HEK293T (cell line): Measurements from ENCODE around the gene TGFBR2.

Experiments used
- CTCF ChIA-PET: fragments of 350-600 bp; formaldehyde crosslinking; extraction: SDS; loops from one replicate; lab custom pipeline; 2021; ENCODE audit warnings: antibody characterized with exemption, inconsistent platforms; lab: Yijun Ruan, JAX
- POLR2A ChIA-PET: fragments of 350-600 bp; formaldehyde crosslinking; extraction: SDS; loops from one replicate; lab custom pipeline; 2020; ENCODE audit warnings: antibody characterized with exemption, inconsistent platforms; lab: Yijun Ruan, JAX
- DNase-seq: peaks from one replicate; pipeline ENCODE4 v3.0.0; 2012; ENCODE audit warnings: mixed read lengths; ENCODE audit errors: extremely low spot score
- ARNT ChIP-seq: fragments of 450-650 bp; IDR thresholded peaks from 2 replicates; pipeline ENCODE4 v1.6.1; 2017; ENCODE audit warnings: mild to moderate bottlenecking
- BHLHE40 ChIP-seq: fragments of 450-650 bp; IDR thresholded peaks from 2 replicates; pipeline ENCODE4 v1.6.1; 2016; ENCODE audit warnings: mild to moderate bottlenecking, moderate library complexity, borderline replicate concordance
- CTBP1 ChIP-seq: fragments of 450-650 bp; IDR thresholded peaks from 2 replicates; pipeline ENCODE4 v1.6.1; 2016; ENCODE audit warnings: borderline replicate concordance
- ELF4 ChIP-seq: fragments of 450-650 bp; IDR thresholded peaks from 2 replicates; pipeline ENCODE4 v1.6.1; 2017; ENCODE audit warnings: antibody characterized with exemption
- FOXA1 ChIP-seq: fragments of 450-650 bp; IDR thresholded peaks from 2 replicates; pipeline ENCODE4 v1.6.1; 2016; ENCODE audit warnings: mild to moderate bottlenecking
- FOXK2 ChIP-seq: fragments of 450-650 bp; IDR thresholded peaks from 2 replicates; pipeline ENCODE4 v1.6.1; 2016; ENCODE audit warnings: mild to moderate bottlenecking
- FOXM1 ChIP-seq: fragments of 450-650 bp; IDR thresholded peaks from 2 replicates; pipeline ENCODE4 v1.6.1; 2017; ENCODE audit warnings: mild to moderate bottlenecking, borderline replicate concordance
- HDGF ChIP-seq: fragments of 450-650 bp; IDR thresholded peaks from 2 replicates; pipeline ENCODE4 v1.6.1; 2017; ENCODE audit warnings: antibody characterized with exemption, borderline replicate concordance
- L3MBTL2 ChIP-seq: fragments of 450-650 bp; conservative IDR thresholded peaks from 2 replicates; pipeline ENCODE4 v1.6.1; 2016; ENCODE audit warnings: mild to moderate bottlenecking
- LEF1 ChIP-seq: fragments of 450-650 bp; IDR thresholded peaks from 2 replicates; pipeline ENCODE4 v1.6.1; 2017; ENCODE audit warnings: mild to moderate bottlenecking, borderline replicate concordance
- NFRKB ChIP-seq: fragments of 450-650 bp; IDR thresholded peaks from 2 replicates; pipeline ENCODE4 v1.6.1; 2016; ENCODE audit warnings: mild to moderate bottlenecking, moderate library complexity
- SP1 ChIP-seq: fragments of 450-650 bp; IDR thresholded peaks from 2 replicates; pipeline ENCODE4 v1.6.1; 2017
- SUZ12 ChIP-seq: fragments of 450-650 bp; IDR thresholded peaks from 2 replicates; pipeline ENCODE4 v1.6.1; 2016; ENCODE audit warnings: mild to moderate bottlenecking
- TARDBP ChIP-seq: fragments of 450-650 bp; IDR thresholded peaks from 2 replicates; pipeline ENCODE4 v1.6.1; 2016
- ZNF384 ChIP-seq: fragments of 450-650 bp; IDR thresholded peaks from 2 replicates; pipeline ENCODE4 v1.6.1; 2016
- TF ChIP-seq, protein P1 (sequence below): fragments of 450-650 bp; IDR thresholded peaks from 2 replicates; pipeline ENCODE4 v1.6.1; 2016

Gene TGFBR2

GRCh38 chr3:30686176-30686575 lies 79.8 kb downstream of the TGFBR2 start:
- ChIA-PET POLR2A (no interaction called here), CTCF (no interaction called here)
- TF ChIP-seq ZNF384 (no peak), FOXM1 (no peak), ARNT (no peak), CTBP1 (no peak), SUZ12 (no peak), TARDBP (no peak), L3MBTL2 (no peak), HDGF (no peak), NFRKB (no peak), LEF1 (no peak)
- no peak for DNase-seq

GRCh38 chr3:30686799-30687198 lies 80.4 kb downstream of the TGFBR2 start:
- no peak for TF ChIP-seq SP1
- TF ChIP-seq SUZ12, result no peak
- no peak for DNase-seq
- CTCF ChIA-PET, result no interaction called here
- POLR2A ChIA-PET, result no interaction called here

DNA sequence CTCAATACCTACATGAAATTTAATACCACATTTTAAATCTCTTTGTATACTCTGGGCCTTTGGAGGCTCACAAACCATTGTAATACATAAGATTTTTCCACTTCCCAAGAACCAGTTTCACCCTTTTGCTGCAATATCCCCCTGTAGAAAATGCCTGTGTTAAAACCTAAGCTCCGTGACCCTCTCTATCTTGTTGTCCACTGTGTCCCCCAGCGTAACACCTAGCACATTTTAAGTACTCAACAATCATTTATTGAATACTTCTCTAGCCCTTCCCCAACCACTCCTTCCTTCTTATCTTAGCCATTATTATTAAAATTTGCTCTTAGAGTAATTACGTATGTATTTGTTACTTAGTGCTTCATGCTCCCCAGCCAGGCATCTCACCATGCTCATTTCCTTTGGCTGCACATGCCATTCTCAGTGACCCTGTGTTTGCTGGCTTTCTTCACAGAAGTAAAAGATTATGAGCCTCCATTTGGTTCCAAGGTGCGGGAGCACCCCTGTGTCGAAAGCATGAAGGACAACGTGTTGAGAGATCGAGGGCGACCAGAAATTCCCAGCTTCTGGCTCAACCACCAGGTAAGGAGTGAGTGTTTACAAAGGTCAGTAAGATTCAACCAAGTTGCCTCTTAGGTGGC lies 81.6 kb downstream of the TGFBR2 start:
- DNase-seq, result no peak
- ChIA-PET CTCF (no interaction called here), POLR2A (no interaction called here)
- TF ChIP-seq L3MBTL2 (no peak), HDGF (no peak), ARNT (no peak), ELF4 (no peak)

DNA sequence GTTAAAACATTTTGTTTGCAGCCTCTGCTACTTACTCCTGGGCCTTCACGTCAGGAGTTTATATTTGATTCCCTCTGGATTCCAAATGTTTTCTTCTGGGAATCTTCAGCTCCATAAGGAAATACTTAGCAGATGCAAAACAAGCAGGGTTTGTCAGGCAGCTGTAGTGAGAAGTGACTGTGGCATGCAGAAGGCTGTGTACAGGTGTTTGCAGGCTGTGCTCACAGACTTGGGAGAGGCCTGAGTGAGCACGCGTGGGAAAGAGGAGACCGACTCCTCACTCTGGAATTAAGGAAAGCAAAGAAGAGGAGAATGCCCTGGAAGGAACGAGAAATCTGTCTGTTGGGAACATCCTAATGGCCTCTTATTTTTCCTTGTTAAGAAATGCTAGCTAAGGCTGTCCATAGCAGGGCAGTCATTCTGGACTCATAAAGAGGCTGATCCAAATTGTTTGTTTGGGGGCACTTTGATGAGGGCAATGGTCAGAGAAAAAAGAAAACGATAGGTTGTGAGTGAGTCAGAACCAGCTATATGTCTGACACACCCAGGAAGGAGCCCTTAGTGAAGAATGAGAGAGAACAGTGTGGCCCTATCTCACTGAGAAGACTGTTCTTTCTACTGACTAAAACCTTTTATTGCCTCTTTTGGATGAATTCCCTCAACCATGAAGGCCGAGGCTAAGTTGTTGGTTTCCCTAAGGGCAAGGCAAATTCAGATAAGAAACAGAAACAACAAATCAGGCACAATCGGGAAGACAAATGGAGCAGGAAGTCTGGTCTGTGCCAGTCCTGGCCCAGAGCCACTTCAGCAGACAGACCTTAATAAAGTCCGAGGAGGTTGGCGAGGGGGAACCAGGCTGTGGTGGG lies 82.6 kb downstream of the TGFBR2 start:
- ChIA-PET POLR2A (no interaction called here), CTCF (no interaction called here)
- no peak for DNase-seq
- no peak for TF ChIP-seq SP1
- TF ChIP-seq ELF4, result no peak
- no peak for TF ChIP-seq FOXM1

GRCh38 chr3:30690199-30690598 lies 83.8 kb downstream of the TGFBR2 start:
- ChIA-PET POLR2A (no interaction called here), CTCF (no interaction called here)
- no peak for DNase-seq
- TF ChIP-seq NFRKB, result no peak

GRCh38 chr3:30691249-30691880 lies 85.0 kb downstream of the TGFBR2 start:
- POLR2A ChIA-PET, result no interaction called here
- CTCF ChIA-PET, result interaction anchor here (0.6 kb wide), 1 partner anchor 492 kb away, joined by 3 read pairs; no protein-coding TSS in a partner anchor

GRCh38 chr3:30691944-30692343 lies 85.5 kb downstream of the TGFBR2 start:
- no peak for DNase-seq
- ChIA-PET POLR2A (no interaction called here), CTCF (interaction anchor here (0.6 to 1.4 kb wide), 2 partner anchors 493 to 649 kb away, joined by 3 to 6 read pairs; no protein-coding TSS in a partner anchor)
- no peak for TF ChIP-seq HDGF
- no peak for TF ChIP-seq CTBP1
- no peak for TF ChIP-seq LEF1
- TF ChIP-seq L3MBTL2, result no peak
- TF ChIP-seq ELF4, result no peak
- TF ChIP-seq ZNF384, result no peak
- no peak for TF ChIP-seq SUZ12
- TF ChIP-seq NFRKB, result no peak
- TF ChIP-seq FOXK2, result no peak
- TF ChIP-seq BHLHE40, result no peak
- TF ChIP-seq SP1, result no peak
- no peak for TF ChIP-seq FOXM1
- no peak for TF ChIP-seq TARDBP

More at GRCh38 chr3:30691249-30691880, 85.0 kb downstream of the TGFBR2 start:
- no peak for TF ChIP-seq NFRKB
- no peak for TF ChIP-seq LEF1
- TF ChIP-seq L3MBTL2, result no peak
- no peak for TF ChIP-seq ZNF384
- no peak for TF ChIP-seq SUZ12
- no peak for TF ChIP-seq BHLHE40
- no peak for TF ChIP-seq FOXK2
- no peak for TF ChIP-seq CTBP1
- no peak for TF ChIP-seq FOXA1
- TF ChIP-seq, protein P1, sequence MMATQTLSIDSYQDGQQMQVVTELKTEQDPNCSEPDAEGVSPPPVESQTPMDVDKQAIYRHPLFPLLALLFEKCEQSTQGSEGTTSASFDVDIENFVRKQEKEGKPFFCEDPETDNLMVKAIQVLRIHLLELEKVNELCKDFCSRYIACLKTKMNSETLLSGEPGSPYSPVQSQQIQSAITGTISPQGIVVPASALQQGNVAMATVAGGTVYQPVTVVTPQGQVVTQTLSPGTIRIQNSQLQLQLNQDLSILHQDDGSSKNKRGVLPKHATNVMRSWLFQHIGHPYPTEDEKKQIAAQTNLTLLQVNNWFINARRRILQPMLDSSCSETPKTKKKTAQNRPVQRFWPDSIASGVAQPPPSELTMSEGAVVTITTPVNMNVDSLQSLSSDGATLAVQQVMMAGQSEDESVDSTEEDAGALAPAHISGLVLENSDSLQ, result no peak
- no peak for TF ChIP-seq HDGF
- TF ChIP-seq ELF4, result no peak
- TF ChIP-seq ARNT, result no peak
- TF ChIP-seq FOXM1, result no peak
- no peak for TF ChIP-seq TARDBP
- no peak for DNase-seq
